ENCODE data around the gene CDCP1.

Gene CDCP1

DNA sequence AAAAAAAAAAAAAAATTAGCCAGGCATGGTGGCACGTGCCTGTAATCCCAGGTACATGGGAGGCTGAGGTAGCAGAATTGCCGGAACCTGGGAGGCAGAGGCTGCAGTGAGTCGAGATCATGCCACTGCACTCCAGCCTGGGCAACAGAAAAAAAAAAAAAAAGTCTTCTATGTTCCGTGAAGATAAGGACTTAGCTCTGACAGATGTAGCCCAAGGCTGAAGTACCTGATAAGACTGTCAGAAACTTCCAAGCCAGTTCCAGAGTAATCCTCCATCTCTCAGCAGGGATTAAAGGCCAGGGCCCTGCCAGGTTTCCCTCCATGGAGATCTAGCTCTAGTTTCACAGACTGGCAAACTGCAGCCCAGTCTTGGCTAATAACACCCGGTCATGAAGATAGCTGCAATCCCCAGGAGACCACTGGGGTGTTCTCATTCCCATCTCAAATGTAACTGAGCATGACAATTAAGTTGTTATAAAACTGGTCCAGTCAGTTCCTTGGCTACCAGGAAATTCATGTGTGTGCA is 8.5 kb downstream of the CDCP1 start:
- DNase-seq (ENCODE audit: low spot score) = no peak

GRCh38 chr3:45135959-45136358 is 10.2 kb downstream of the CDCP1 start:
- no peak for DNase-seq (ENCODE audit: low spot score)

GRCh38 chr3:45134758-45135521 is 11.2 kb downstream of the CDCP1 start:
- DNase-seq (ENCODE audit: low spot score) = no peak

GRCh38 chr3:45132568-45133211 is 13.5 kb downstream of the CDCP1 start:
- no peak for DNase-seq (ENCODE audit: low spot score)

DNA sequence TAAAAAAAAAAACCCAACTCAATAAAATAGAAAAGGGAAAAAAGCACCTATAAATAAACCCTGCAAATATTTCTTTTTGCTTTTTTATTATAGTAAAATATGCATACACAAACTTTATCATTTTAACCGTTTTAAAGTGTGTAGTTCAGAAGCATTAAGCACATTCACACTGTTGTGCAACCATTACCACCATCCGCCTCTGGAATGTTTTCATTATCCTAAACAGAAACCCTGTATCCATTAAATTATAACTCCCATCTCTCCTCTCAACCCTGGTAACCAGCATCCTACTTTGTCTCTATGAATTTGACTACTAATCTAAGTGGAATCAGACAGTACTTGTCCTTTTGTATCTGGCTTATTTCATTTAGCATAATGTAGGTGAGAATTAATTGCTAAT is 15.0 kb downstream of the CDCP1 start:
- DNase-seq (ENCODE audit: low spot score) = no peak

DNA sequence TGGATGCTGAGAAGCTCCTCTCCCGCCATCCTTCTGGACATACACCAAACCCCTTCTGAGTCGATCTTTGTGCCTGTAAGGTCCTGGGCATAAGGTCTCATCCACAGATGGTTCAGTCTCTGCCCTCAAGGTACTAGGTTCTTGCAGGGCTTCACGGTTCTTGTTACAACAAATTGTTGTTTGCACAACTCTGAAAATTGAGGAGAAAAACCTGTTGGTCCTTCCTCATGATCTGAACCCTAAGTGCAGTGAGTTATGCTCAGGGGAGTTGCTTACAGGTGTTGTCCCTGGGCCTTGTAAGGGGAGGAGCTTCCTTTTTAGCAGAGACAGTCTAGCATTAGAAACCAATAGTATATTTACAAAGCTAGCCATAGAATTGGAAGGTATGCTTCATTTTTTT is 15.7 kb downstream of the CDCP1 start:
- no peak for DNase-seq (ENCODE audit: low spot score)

GRCh38 chr3:45128950-45129349 is 17.2 kb downstream of the CDCP1 start:
- no peak for DNase-seq (ENCODE audit: low spot score)

GRCh38 chr3:45127130-45127822 is 18.9 kb downstream of the CDCP1 start:
- no peak for DNase-seq (ENCODE audit: low spot score)

- no peak for DNase-seq (ENCODE audit: low spot score)
Measured at GRCh38 chr3:45126730-45127129, 19.4 kb downstream of the CDCP1 start.

DNA sequence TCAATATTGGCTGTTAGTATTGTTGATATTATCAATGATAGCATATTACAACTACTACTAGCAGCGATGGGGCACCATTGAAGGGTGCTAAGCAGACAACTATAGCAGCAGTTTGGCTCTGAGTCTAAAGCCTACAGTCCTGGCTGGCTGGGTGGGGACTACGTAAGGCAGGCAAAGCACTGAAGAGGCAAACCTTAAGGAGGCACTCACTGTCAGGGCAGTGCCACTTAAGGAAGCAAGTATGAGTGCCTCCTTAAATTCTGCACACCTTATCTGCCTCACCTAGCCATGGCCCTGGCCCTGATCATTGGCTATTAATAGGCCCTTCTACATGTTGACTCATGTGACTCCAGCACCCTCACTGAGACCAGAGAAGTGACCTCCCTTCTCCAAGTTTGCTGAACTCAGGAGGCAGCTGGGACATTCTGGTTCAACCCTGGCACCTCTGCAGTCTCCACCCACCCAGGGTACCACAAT is 20.6 kb downstream of the CDCP1 start:
- DNase-seq (ENCODE audit: low spot score) = no peak

DNA sequence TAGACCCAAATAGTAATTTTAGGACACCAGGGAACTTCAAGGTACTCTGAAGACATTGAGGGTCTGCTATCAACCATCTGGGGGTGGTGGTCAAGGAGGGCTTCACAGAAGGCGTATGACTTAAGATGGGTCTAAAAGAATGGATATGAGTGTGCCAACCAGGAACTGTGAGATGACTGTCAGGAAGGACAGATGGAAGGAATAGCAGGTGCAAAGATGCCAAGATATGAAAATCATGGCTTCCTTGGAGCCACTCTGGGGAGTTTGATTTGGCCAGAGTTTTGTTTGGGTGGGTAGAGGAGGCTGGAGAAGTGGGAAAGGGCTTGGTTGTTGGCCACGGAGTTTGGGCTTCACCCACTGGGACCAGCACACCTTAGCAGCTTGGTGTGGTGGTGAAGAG is 21.2 kb downstream of the CDCP1 start:
- no peak for DNase-seq (ENCODE audit: low spot score)

DNA sequence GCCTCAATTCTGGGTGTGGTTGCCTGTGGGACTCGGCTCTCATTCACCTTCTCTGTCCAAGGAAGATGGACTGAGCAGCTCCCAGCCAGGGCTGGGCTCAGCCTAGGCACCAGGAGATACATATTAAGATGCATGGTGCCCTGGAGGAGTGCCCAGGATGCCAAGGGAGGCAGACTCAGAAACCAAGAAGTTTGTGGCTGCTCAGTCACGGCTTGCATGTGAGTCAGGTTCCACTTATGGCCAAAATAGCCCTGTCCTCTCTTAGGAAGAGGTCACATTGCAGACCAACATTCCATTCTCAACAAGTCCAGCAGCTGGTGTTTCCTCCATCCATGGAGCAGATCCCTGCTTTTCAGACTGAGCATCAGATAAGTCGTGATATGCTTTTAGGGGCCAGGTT is 21.8 kb downstream of the CDCP1 start:
- no peak for DNase-seq (ENCODE audit: low spot score)

GRCh38 chr3:45123581-45124269 is 22.5 kb downstream of the CDCP1 start:
- no peak for DNase-seq (ENCODE audit: low spot score)

- DNase-seq (ENCODE audit: low spot score) = no peak
Measured at GRCh38 chr3:45123030-45123429, 23.1 kb downstream of the CDCP1 start.

- DNase-seq (ENCODE audit: low spot score) = no peak
Measured at GRCh38 chr3:45120359-45121158, 25.6 kb downstream of the CDCP1 start.

DNA sequence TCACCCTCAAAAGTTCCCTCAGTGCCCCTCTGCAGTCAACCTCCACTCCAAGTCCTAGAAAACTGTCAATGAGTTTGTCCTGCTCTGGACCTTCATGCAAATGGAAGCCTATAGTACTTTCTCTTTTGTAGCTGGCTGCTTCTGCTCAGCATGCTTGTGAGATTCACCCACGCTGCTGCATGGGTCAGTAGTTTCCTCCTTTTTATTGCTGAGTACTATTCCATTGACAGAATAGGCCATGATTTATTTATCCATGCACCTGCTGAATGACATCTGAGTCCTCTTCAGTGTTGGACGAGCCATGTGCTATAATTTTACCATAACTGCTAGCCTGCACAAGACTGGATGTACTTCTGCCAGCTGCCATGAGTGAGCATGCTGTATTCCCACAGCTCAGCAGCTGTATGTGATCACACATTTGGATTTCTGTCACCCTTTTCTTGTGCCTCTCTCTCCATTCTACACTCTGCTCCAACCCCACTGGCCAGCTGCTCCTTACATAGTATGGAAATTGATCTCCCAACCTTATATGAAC is 26.3 kb downstream of the CDCP1 start:
- DNase-seq (ENCODE audit: low spot score) = no peak

- no peak for DNase-seq (ENCODE audit: low spot score)
Measured at GRCh38 chr3:45119376-45119775, 26.8 kb downstream of the CDCP1 start.

DNA sequence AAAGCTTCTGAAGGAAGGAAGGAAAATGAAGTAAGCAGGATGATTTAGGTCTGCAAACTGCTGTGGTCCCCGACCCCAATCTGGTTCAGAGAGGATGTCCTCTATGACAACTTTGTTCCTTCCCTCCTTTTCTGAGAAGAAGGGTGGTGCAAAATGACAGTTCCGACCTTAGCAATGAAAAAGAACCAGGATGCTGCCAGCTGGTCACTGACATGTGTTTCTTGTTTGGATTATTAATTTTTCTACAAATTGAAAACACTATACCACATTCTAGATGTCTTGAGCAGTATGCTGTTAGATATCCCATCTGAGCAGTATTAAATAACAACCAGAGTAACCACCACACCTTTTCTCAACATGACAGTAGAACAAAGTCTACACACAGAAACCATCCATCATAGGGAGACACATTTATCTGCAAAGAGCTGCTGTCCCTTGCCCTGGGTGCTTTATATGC is 27.5 kb downstream of the CDCP1 start:
- no peak for DNase-seq (ENCODE audit: low spot score)

GRCh38 chr3:45116350-45116749 is 29.8 kb downstream of the CDCP1 start:
- DNase-seq (ENCODE audit: low spot score) = no peak

DNA sequence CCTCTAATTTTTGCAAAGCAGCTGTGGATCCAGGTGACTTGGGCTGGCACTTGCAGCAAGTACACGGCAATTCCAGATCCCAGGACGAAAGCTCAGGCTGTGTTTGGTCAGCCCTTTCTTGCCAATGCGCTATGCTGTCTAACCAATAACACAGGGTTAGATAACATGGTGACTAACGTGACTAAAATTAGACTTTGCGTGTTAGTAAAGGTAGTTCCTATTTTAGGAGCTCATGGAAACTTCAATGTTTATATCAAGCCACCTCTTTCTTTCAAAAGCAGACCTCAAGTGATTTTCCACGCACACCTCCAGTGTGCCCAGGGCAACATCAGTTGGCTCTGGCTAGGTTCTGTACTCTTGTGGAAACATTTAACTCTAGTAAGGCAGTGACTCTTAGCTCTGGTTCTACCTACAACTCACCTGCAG is 32.5 kb downstream of the CDCP1 start:
- peak; percentile 27 for DNase-seq (ENCODE audit: low spot score)

- no peak for DNase-seq (ENCODE audit: low spot score)
Measured at GRCh38 chr3:45112939-45113338, 33.2 kb downstream of the CDCP1 start.

Measured in putamen (tissue), 1 donor.